ENCODE measurements around the gene PDE4D. TPM values are rescaled to one million over a fixed set of nuclear protein-coding genes. Genes with fewer than 3 reads are reported as not detected.

The PDE4D gene
- total and polyA plus RNA-seq, 4 donors, result 12.8 to 167 (median 44.5) TPM

DNA sequence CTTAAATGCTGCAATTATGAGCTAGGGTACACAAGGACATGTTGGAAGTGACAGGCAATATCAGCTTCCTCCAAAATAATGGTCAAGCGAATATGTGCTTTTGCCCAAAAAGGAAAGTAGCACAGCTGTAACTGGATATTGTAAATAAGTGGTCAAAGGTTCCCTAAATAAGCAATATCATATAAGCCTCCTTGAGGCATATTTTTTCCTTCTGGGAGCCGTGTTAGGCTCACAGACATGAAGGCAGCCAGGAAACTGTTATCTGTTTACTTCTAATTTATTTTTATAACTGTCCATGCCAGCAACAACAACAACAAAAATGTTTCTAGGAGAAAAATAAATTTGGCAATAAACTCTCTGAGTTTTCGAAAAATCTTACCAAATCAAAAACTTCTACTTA, 648.3 kb downstream of the PDE4D start:
- ATAC-seq (ENCODE audit: insufficient read depth, low FRiP score), result no peak
- 35 to 59% methylated on average over 3 of the region's 3 CpGs for WGBS, 2 donors
- H3K9ac ChIP-seq (ENCODE audit: insufficient read depth in 1 of 2, low read length in 2 of 2), result no peak overlapping the region
- peak in 2 of 3 donors; percentile 41 to 58 for DNase-seq
- H3K27ac ChIP-seq (ENCODE audit: low read depth in 1 of 2, low read length in 1 of 2), result peak overlapping the region in 1 of 2 donors; percentile 33
- no peaks in the 10 kb centered on the region for H3K36me3 ChIP-seq (ENCODE audit: control insufficient read depth in 4 of 4, insufficient read depth in 4 of 4, low read length in 4 of 4)
- peaks cover 0 to 17% (median 11%) of the 10 kb centered on the region in 5 donors for H3K4me1 ChIP-seq (ENCODE audit: control insufficient read depth in 5 of 5, insufficient read depth in 5 of 5, low read length in 5 of 5)
- H3K4me3 ChIP-seq, result no peak overlapping the region
- no peak for TF ChIP-seq CTCF (IDR thresholded peaks at IDR 0.05; ENCODE audit: control extremely low read depth, extremely low read depth)
- H3K27me3 ChIP-seq (ENCODE audit: control insufficient read depth in 3 of 3, insufficient read depth in 3 of 3, low read length in 2 of 3), result no peaks in the 10 kb centered on the region
- H3K9me3 ChIP-seq (ENCODE audit: control insufficient read depth in 4 of 4, insufficient read depth in 3 of 4, low read length in 3 of 4), result no peaks in the 10 kb centered on the region

DNA sequence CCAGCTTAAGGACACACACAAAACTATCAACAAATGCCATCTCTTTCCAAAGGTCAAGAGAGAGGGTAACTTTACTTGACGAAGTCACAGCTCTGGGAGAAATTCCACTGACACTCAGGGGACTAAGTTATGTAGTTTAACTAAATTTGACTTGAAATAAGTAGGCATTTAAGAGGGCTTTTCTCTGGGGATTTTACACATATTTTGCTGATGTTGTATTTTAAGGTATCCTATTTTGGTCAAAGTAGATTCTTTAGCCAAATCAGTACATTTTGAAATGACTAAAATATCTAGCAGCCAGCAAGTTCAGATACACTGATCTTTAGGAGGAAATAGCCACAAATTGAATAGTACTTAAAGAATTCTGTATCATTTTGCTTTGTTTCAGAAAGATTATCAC, 652.0 kb downstream of the PDE4D start:
- Histone ChIP-seq H3K27me3 (ENCODE audit: control insufficient read depth in 3 of 3, insufficient read depth in 3 of 3, low read length in 2 of 3) (no peaks in the 10 kb centered on the region), H3K27ac (ENCODE audit: low read depth in 1 of 2, low read length in 1 of 2) (no peak overlapping the region), H3K9ac (ENCODE audit: insufficient read depth in 1 of 2, low read length in 2 of 2) (no peak overlapping the region), H3K4me3 (no peak overlapping the region), H3K9me3 (ENCODE audit: control insufficient read depth in 4 of 4, insufficient read depth in 3 of 4, low read length in 3 of 4) (no peaks in the 10 kb centered on the region), H3K36me3 (ENCODE audit: control insufficient read depth in 4 of 4, insufficient read depth in 4 of 4, low read length in 4 of 4) (no peaks in the 10 kb centered on the region), H3K4me1 (ENCODE audit: control insufficient read depth in 5 of 5, insufficient read depth in 5 of 5, low read length in 5 of 5) (peaks cover 0 to 26% (median 8%) of the 10 kb centered on the region in 5 donors)
- 58 to 89% methylated on average over 1 of the region's 1 CpG for WGBS, 2 donors
- DNase-seq (no peak), ATAC-seq (ENCODE audit: insufficient read depth, low FRiP score) (no peak)
- TF ChIP-seq CTCF (IDR thresholded peaks at IDR 0.05; ENCODE audit: control extremely low read depth, extremely low read depth), result no peak

DNA sequence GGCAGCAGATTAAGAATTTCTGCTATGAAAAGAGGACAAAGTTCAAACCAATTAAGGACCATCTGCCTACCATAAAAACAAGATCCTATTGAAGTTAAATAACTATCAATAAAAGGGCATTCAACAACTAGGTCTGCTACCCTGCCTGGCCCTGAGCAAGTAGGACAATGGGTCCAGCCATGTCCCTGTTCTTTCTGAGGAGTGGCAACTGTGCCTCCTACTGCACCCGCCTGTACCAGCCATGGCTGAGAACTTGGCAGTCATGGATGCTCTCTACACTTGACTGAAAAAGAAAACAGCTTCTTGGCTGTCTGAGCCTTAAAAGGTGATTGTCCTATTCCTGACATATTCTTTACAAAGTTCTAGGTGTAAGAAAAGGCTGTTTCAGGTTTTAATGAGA, 652.4 kb downstream of the PDE4D start:
- no peak overlapping the region for H3K27ac ChIP-seq (ENCODE audit: low read depth in 1 of 2, low read length in 1 of 2)
- H3K4me1 ChIP-seq (ENCODE audit: control insufficient read depth in 5 of 5, insufficient read depth in 5 of 5, low read length in 5 of 5), result peaks cover 0 to 26% (median 5%) of the 10 kb centered on the region in 5 donors
- ATAC-seq (ENCODE audit: insufficient read depth, low FRiP score) (no peak), DNase-seq (no peak)
- no peaks in the 10 kb centered on the region for H3K27me3 ChIP-seq (ENCODE audit: control insufficient read depth in 3 of 3, insufficient read depth in 3 of 3, low read length in 2 of 3)
- no peaks in the 10 kb centered on the region for H3K36me3 ChIP-seq (ENCODE audit: control insufficient read depth in 4 of 4, insufficient read depth in 4 of 4, low read length in 4 of 4)
- H3K4me3 ChIP-seq, result no peak overlapping the region
- H3K9ac ChIP-seq (ENCODE audit: insufficient read depth in 1 of 2, low read length in 2 of 2), result no peak overlapping the region
- no peaks in the 10 kb centered on the region for H3K9me3 ChIP-seq (ENCODE audit: control insufficient read depth in 4 of 4, insufficient read depth in 3 of 4, low read length in 3 of 4)
- 91 to 100% methylated on average over 1 of the region's 1 CpG for WGBS, 2 donors
- no peak for TF ChIP-seq CTCF (IDR thresholded peaks at IDR 0.05; ENCODE audit: control extremely low read depth, extremely low read depth)

All from lung (tissue), 12 donors.